GM21528 (cell line): Measurements from ENCODE around the gene SHOC2.
A peak's percentile ranks its signal among the peaks of the same experiment; 100 is the strongest.

Experiments
- ATAC-seq: cut with Tn5 transposase; IDR thresholded peaks from one replicate; pipeline ENCODE4 v1.9.1; 2021; ENCODE audit warnings: mild to moderate bottlenecking, moderate library complexity; ENCODE audit not compliant: unreplicated experiment, low FRiP score

The SHOC2 gene

GRCh38 chr10:110977662-110978061, 58.3 kb downstream of the SHOC2 start:
- no peak for ATAC-seq

- ATAC-seq, result no peak
These were observed 58.8 kb downstream of the SHOC2 start for GRCh38 chr10:110978204-110978603.

GRCh38 chr10:110979611-110980010, 60.2 kb downstream of the SHOC2 start:
- ATAC-seq, result no peak

- no peak for ATAC-seq
These were observed 61.4 kb downstream of the SHOC2 start for GRCh38 chr10:110980807-110981206.

- no peak for ATAC-seq
These were observed 64.1 kb downstream of the SHOC2 start for GRCh38 chr10:110983466-110983865.

GRCh38 chr10:110985497-110986275, 66.3 kb downstream of the SHOC2 start:
- no peak for ATAC-seq

- ATAC-seq, result no peak
These were observed 69.6 kb downstream of the SHOC2 start for GRCh38 chr10:110989016-110989415.

GRCh38 chr10:110992006-110992800, 72.8 kb downstream of the SHOC2 start:
- ATAC-seq, result no peak

- peak; percentile 58 for ATAC-seq
These were observed 73.8 kb downstream of the SHOC2 start for GRCh38 chr10:110993024-110993693.

GRCh38 chr10:110994406-110995086, 75.1 kb downstream of the SHOC2 start:
- ATAC-seq, result no peak

- ATAC-seq, result no peak
These were observed 75.9 kb downstream of the SHOC2 start for GRCh38 chr10:110995301-110995700.

- ATAC-seq, result no peak
These were observed 76.9 kb downstream of the SHOC2 start for GRCh38 chr10:110996256-110996655.

- no peak for ATAC-seq
These were observed 84.6 kb downstream of the SHOC2 start for GRCh38 chr10:111004016-111004415.

GRCh38 chr10:111007486-111007885, 88.1 kb downstream of the SHOC2 start:
- no peak for ATAC-seq

- ATAC-seq, result no peak
These were observed 95.8 kb downstream of the SHOC2 start for GRCh38 chr10:111015181-111015580.

- no peak for ATAC-seq
These were observed 97.7 kb downstream of the SHOC2 start for GRCh38 chr10:111017098-111017497.

- ATAC-seq, result no peak
These were observed 98.6 kb downstream of the SHOC2 start for GRCh38 chr10:111018021-111018420.

GRCh38 chr10:111023060-111023459, 103.7 kb downstream of the SHOC2 start:
- no peak for ATAC-seq

GRCh38 chr10:111030042-111030750, 110.8 kb downstream of the SHOC2 start:
- ATAC-seq, result no peak
